Measurements from ENCODE around the gene NSMCE1. TPM values are rescaled to one million over a fixed set of nuclear protein-coding genes. Genes with fewer than 3 reads are reported as not detected.
A peak's percentile ranks its signal among the peaks of the same experiment; 100 is the strongest.

Gene NSMCE1
- total RNA-seq, 3 donors from 2014 or later = 39.3 to 50.1 (median 48.9) TPM

DNA sequence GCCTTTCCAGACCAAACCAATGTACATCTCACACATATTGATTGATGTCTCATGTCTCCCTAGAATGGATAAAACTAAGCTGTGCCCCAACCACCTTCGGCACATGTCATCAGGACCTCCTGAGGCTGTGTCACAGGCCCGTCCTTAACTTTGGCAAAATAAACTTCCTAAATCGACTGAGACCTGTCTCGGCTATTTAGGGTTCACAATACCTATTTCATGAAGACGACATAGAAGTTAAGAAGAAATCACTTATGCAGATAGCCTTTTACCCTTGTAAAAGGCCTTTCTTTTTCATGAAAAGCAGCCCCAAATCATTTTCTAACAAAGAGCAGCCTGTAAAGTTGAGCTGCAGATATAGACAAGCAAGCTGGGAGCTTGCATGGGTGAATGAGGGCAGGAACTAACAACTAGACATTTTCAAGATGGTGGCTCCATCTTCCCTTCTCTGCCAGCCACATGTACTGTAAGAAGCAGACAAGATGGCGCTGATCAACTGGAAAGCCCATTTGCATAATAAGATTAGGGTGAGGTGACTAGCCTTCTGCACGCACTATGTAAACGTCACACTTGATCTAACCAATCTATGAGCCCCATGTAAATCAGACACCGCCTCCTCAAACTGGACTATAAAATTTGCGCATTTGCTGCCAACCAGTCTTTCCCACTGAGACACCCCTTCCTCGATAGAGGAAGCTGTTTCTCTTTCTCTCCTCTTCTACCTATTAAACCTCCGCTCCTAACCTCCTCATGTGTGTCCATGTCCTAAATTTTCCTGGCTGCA, 69.9 kb downstream of the NSMCE1 start:
- ATAC-seq = no peak
- H3K9me3 ChIP-seq = no peaks in the 10 kb centered on the region
- TF ChIP-seq, protein P1, sequence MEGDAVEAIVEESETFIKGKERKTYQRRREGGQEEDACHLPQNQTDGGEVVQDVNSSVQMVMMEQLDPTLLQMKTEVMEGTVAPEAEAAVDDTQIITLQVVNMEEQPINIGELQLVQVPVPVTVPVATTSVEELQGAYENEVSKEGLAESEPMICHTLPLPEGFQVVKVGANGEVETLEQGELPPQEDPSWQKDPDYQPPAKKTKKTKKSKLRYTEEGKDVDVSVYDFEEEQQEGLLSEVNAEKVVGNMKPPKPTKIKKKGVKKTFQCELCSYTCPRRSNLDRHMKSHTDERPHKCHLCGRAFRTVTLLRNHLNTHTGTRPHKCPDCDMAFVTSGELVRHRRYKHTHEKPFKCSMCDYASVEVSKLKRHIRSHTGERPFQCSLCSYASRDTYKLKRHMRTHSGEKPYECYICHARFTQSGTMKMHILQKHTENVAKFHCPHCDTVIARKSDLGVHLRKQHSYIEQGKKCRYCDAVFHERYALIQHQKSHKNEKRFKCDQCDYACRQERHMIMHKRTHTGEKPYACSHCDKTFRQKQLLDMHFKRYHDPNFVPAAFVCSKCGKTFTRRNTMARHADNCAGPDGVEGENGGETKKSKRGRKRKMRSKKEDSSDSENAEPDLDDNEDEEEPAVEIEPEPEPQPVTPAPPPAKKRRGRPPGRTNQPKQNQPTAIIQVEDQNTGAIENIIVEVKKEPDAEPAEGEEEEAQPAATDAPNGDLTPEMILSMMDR (IDR thresholded peaks at IDR 0.05) = no peak
- intact Hi-C loops (cut with DNase I, micrococcal nuclease) = no loop called here
- H3K4me3 ChIP-seq = no peak overlapping the region
- peaks cover 13% of the 10 kb centered on the region for H3K4me1 ChIP-seq (ENCODE audit: low read depth)
- no peak for DNase-seq
- no peaks in the 10 kb centered on the region for H3K36me3 ChIP-seq (ENCODE audit: low read depth)

DNA sequence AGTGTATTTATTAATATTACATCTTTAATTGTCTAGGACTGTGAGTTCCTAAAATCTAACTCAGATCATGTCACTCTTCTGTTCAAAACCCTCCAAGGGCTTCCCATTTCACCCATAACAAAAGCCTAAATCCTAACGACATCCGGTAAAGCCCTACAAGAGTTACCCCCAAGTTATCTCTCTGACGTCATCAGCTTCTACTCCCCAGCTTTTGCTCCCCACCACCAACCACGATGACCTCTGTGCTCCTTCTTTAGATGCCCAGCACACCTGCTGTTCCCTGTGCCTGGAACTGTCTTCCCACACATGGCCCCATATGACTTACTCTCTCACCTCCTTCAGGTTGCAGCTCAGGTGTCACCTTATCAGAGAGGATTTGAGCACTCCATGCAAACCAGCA, 71.6 kb downstream of the NSMCE1 start:
- Histone ChIP-seq H3K4me3 (no peak overlapping the region), H3K9me3 (no peaks in the 10 kb centered on the region), H3K4me1 (ENCODE audit: low read depth) (peaks cover 7% of the 10 kb centered on the region), H3K36me3 (ENCODE audit: low read depth) (no peaks in the 10 kb centered on the region)
- intact Hi-C loops (cut with DNase I, micrococcal nuclease) = no loop called here
- TF ChIP-seq, protein P1 (IDR thresholded peaks at IDR 0.05) = no peak
- ATAC-seq (no peak), DNase-seq (no peak)

DNA sequence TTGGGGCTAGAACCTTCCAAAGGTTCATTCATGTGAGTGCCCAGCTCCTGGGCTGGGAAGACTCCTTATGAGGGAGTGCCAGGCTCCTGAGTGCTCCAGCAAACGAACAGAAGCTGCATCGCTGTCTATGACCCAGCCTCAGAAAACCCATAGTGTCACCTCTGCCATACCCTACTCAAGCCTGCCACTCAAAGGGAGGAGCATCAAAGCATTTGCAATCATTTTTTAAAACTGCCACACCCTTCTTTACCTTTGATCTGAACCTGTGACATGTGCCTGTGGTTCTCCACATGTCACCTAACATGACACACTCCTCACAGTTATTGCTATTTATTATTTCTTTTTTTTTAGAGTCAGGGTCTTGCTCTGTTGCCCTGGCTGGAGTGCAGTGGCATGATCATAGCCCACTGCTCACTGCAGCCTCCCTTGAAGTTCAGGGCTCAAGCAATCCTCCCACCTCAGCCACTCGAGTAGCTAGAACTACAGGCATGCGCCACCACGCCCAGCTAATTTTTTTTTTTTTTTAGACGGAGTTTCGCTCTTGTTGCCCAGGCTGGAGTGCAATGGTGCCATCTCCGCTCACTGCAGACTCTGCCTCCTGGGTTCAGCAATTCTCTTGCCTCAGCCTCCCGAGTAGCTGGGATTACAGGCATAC, 72.5 kb downstream of the NSMCE1 start:
- H3K9me3 ChIP-seq = no peaks in the 10 kb centered on the region
- ATAC-seq = peak; percentile 86
- no peak for DNase-seq
- TF ChIP-seq, protein P1 (IDR thresholded peaks at IDR 0.05) = no peak
- no peak overlapping the region for H3K4me3 ChIP-seq
- H3K36me3 ChIP-seq (ENCODE audit: low read depth) = no peaks in the 10 kb centered on the region
- H3K4me1 ChIP-seq (ENCODE audit: low read depth) = peaks cover 7% of the 10 kb centered on the region
- intact Hi-C loops (cut with DNase I, micrococcal nuclease) = no loop called here

DNA sequence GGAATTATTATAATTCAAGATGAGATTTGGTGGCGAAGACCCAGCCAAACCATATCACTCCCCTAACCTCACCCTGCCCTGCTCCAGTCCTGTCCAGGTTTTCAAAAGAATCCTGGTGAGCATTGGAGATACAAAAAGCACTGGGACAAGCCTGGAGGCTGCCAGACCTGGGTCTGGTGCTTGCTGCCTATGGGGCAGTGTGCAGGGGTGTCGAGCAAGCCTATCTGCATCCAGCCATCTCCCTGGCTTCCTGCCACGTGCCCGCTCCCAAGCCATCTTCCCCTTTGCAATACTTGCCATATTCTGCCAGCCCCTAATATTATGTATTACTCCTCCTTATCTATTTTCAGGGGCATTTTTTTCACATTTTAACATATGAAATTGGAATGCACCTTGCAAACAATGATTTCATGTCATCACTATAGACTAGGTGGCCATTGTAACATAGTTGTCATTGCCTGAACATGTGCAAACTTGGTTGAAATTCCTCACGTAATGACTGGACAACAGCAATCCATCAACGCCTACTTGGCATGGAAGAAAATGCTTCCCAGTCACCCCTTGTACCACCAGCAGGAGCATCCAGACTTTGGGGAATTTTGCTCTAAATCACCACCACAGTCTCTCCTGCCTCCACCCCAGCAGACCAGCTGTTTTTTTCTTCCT, 73.4 kb downstream of the NSMCE1 start:
- DNase-seq = no peak
- no peak for ATAC-seq
- TF ChIP-seq, protein P1 (IDR thresholded peaks at IDR 0.05) = no peak
- Histone ChIP-seq H3K36me3 (ENCODE audit: low read depth) (no peaks in the 10 kb centered on the region), H3K4me1 (ENCODE audit: low read depth) (peaks cover 7% of the 10 kb centered on the region), H3K4me3 (no peak overlapping the region), H3K9me3 (no peaks in the 10 kb centered on the region)
- intact Hi-C loops (cut with DNase I, micrococcal nuclease) = no loop called here

DNA sequence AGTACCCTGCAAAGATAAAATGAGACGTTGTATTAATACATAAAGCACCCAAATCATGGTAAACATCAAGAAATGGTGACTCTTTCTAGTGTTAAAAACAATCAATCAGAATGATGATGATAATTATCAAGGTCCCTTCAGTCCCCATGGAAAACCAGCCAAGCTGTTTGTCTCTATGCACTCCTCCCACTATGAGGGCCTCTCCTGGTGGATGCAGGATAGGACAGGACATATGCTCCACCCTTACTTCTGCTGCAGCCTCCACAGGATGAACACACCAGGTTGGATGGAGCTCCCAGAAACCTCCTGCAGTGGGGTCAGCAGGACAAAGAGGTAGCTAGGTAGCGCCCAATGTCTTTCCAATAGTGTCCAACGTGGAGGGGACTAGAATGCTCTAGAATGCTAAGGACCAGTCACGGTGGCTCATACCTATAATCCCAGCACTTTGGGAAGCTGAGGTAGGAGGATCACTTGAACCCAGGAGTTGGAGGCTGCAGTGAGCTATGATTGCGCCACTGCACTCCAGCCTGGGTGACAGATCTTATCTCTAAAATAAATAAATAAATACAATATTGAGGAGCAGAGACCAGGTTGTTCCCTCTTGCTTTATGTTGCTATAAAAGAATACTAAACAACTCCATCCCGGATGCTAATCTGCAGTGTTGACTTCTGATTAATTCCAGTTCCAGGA, 75.1 kb downstream of the NSMCE1 start:
- no peak for ATAC-seq
- intact Hi-C loops (cut with DNase I, micrococcal nuclease) = no loop called here
- H3K4me1 ChIP-seq (ENCODE audit: low read depth) = peaks cover 7% of the 10 kb centered on the region
- TF ChIP-seq, protein P1 (IDR thresholded peaks at IDR 0.05) = no peak
- H3K4me3 ChIP-seq = no peak overlapping the region
- no peaks in the 10 kb centered on the region for H3K9me3 ChIP-seq
- no peak for DNase-seq
- H3K36me3 ChIP-seq (ENCODE audit: low read depth) = no peaks in the 10 kb centered on the region
